ENCODE measurements around the gene MANBA.

MANBA gene

DNA sequence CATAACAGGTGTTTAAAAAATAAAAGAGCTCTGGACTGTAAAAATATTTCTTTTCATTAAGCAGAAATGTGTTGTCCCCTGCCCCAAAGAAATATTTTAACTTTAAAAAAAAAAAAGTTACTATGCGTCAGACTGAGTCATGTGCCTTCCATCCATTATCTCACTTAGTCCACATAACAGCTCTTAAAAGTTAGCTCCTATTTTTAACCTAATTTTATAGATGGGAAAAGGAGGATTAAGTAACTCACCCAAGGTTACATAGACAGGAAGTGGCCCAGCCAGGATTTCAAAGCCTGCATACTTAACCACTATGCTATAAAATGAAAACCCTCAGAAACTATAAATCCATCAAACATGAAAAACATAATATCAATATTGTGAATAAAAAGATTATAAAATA, 97.7 kb downstream of the MANBA start:
- H3K18ac ChIP-seq (ENCODE audit: low read length): no peak overlapping the region
- no peak overlapping the region for H2AK5ac ChIP-seq (ENCODE audit: low read length)
- H3K4ac ChIP-seq (ENCODE audit: low read depth, low read length): no peak overlapping the region
- DNase-seq: no peak
- H3K23ac ChIP-seq (ENCODE audit: low read length): no peak overlapping the region
- no peak overlapping the region for H4K8ac ChIP-seq (ENCODE audit: low read depth, low read length)
- H3K4me2 ChIP-seq (ENCODE audit: low read length): no peak overlapping the region
- no peaks in the 10 kb centered on the region for H3K79me2 ChIP-seq (ENCODE audit: control insufficient read depth, insufficient read depth, low read length, poor library complexity)
- H3K36me3 ChIP-seq (ENCODE audit: control insufficient read depth in 1 of 2, insufficient read depth in 2 of 2, low read length in 2 of 2): peaks cover 18 to 32% of the 10 kb centered on the region in 2 experiments
- no peak overlapping the region for H4K91ac ChIP-seq (ENCODE audit: low read depth, low read length)
- no peak overlapping the region for H2BK5ac ChIP-seq (ENCODE audit: low read depth, low read length, poor library complexity)
- H3K4me1 ChIP-seq (ENCODE audit: control insufficient read depth in 1 of 2, insufficient read depth in 2 of 2, low read length in 2 of 2): no peaks in the 10 kb centered on the region
- no peaks in the 10 kb centered on the region for H3K79me1 ChIP-seq (ENCODE audit: low read length)
- H4K12ac ChIP-seq (ENCODE audit: low read depth, low read length): no peak overlapping the region
- H3K27ac ChIP-seq (ENCODE audit: low read depth, low read length): no peak overlapping the region
- H3K14ac ChIP-seq (ENCODE audit: low read length): no peak overlapping the region
- WGBS (ENCODE audit: extremely low coverage, insufficient coverage, insufficient read length): no CpG with 5 or more reads among the region's 1 CpG
- H3K9me3 ChIP-seq (ENCODE audit: insufficient read depth, low read depth, low read length): no peaks in the 10 kb centered on the region
- no peak overlapping the region for H3K9ac ChIP-seq (ENCODE audit: low read length)
- H2BK12ac ChIP-seq (ENCODE audit: low read length): no peak overlapping the region
- no peak overlapping the region for H2BK120ac ChIP-seq (ENCODE audit: insufficient read depth, low read length, poor library complexity)
- H3K4me3 ChIP-seq (ENCODE audit: low read depth, low read length): no peak overlapping the region
- no peaks in the 10 kb centered on the region for H3K27me3 ChIP-seq (ENCODE audit: insufficient read depth, low read length)
- no peak overlapping the region for H2AFZ ChIP-seq (ENCODE audit: insufficient read depth, low read length, poor library complexity)

DNA sequence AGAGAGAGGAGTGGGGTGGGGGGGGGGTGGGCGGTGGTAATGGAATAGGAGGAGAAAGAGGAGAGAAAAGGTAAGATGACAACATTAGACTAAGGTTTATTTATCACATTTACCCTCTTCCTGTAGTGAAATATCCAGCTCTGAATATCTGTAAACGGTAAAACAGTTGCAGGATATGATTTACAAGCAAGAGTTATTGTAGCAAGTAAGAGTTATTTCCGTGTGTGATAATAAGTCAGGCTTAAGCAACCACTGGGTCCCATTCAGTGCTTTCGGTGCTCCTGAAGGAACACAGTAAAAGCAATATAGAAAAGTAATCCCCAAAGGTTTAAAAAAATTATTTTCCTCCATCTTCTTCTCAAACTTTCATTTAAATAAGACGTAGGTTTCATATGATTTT, 103.6 kb downstream of the MANBA start:
- H3K36me3 ChIP-seq (ENCODE audit: control insufficient read depth in 1 of 2, insufficient read depth in 2 of 2, low read length in 2 of 2): peaks cover 9 to 14% of the 10 kb centered on the region in 2 experiments
- no peaks in the 10 kb centered on the region for H3K9me3 ChIP-seq (ENCODE audit: insufficient read depth, low read depth, low read length)
- no peak overlapping the region for H3K23ac ChIP-seq (ENCODE audit: low read length)

DNA sequence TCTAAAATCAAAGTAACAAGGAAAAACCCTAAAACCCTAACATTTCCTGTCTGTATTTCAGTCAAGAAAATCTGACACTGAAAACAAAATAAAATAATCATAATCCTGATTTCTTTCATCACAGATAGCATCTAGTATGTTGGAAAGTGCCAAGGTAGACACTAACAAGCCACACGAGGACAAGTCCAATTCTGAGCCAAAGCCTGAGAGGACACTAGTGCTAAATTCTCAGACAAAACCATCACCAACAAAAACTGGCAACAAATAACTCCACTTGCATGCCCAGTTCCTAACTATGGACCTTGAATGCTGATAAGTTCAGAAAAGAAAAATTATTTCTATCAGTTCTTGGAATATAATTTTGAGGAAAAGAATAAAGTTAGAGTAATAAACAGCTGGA, 113.7 kb downstream of the MANBA start:
- no CpG with 5 or more reads among the region's 1 CpG for WGBS (ENCODE audit: extremely low coverage, insufficient coverage, insufficient read length)
- no peak overlapping the region for H3K4ac ChIP-seq (ENCODE audit: low read depth, low read length)
- no peaks in the 10 kb centered on the region for H3K27me3 ChIP-seq (ENCODE audit: insufficient read depth, low read length)
- no peaks in the 10 kb centered on the region for H3K9me3 ChIP-seq (ENCODE audit: insufficient read depth, low read depth, low read length)
- H3K79me2 ChIP-seq (ENCODE audit: control insufficient read depth, insufficient read depth, low read length, poor library complexity): no peaks in the 10 kb centered on the region
- H3K23ac ChIP-seq (ENCODE audit: low read length): no peak overlapping the region
- no peak overlapping the region for H2BK5ac ChIP-seq (ENCODE audit: low read depth, low read length, poor library complexity)
- no peak overlapping the region for H4K91ac ChIP-seq (ENCODE audit: low read depth, low read length)
- H3K4me1 ChIP-seq (ENCODE audit: control insufficient read depth in 1 of 2, insufficient read depth in 2 of 2, low read length in 2 of 2): no peaks in the 10 kb centered on the region
- no peak overlapping the region for H2BK12ac ChIP-seq (ENCODE audit: low read length)
- no peak overlapping the region for H2AFZ ChIP-seq (ENCODE audit: insufficient read depth, low read length, poor library complexity)
- H3K27ac ChIP-seq (ENCODE audit: low read depth, low read length): no peak overlapping the region
- no peak overlapping the region for H3K9ac ChIP-seq (ENCODE audit: low read length)
- no peak overlapping the region for H2AK5ac ChIP-seq (ENCODE audit: low read length)
- no peak overlapping the region for H2BK120ac ChIP-seq (ENCODE audit: insufficient read depth, low read length, poor library complexity)
- no peak for DNase-seq
- H3K4me3 ChIP-seq (ENCODE audit: low read depth, low read length): no peak overlapping the region
- no peaks in the 10 kb centered on the region for H3K79me1 ChIP-seq (ENCODE audit: low read length)
- no peak overlapping the region for H3K14ac ChIP-seq (ENCODE audit: low read length)
- H4K12ac ChIP-seq (ENCODE audit: low read depth, low read length): no peak overlapping the region
- no peak overlapping the region for H3K18ac ChIP-seq (ENCODE audit: low read length)
- no peak overlapping the region for H3K4me2 ChIP-seq (ENCODE audit: low read length)
- peaks cover 2% of the 10 kb centered on the region in 2 experiments for H3K36me3 ChIP-seq (ENCODE audit: control insufficient read depth in 1 of 2, insufficient read depth in 2 of 2, low read length in 2 of 2)
- H4K8ac ChIP-seq (ENCODE audit: low read depth, low read length): no peak overlapping the region

More for the DNA sequence above, 103.6 kb downstream of the MANBA start:
- no peak overlapping the region for H3K9ac ChIP-seq (ENCODE audit: low read length)
- no peak overlapping the region for H3K4me3 ChIP-seq (ENCODE audit: low read depth, low read length)
- H3K27ac ChIP-seq (ENCODE audit: low read depth, low read length): no peak overlapping the region
- no CpG with 5 or more reads among the region's 5 CpGs for WGBS (ENCODE audit: extremely low coverage, insufficient coverage, insufficient read length)
- no peak overlapping the region for H2BK12ac ChIP-seq (ENCODE audit: low read length)
- no peaks in the 10 kb centered on the region for H3K4me1 ChIP-seq (ENCODE audit: control insufficient read depth in 1 of 2, insufficient read depth in 2 of 2, low read length in 2 of 2)
- no peak overlapping the region for H2BK120ac ChIP-seq (ENCODE audit: insufficient read depth, low read length, poor library complexity)
- no peaks in the 10 kb centered on the region for H3K27me3 ChIP-seq (ENCODE audit: insufficient read depth, low read length)
- H4K12ac ChIP-seq (ENCODE audit: low read depth, low read length): no peak overlapping the region
- H4K8ac ChIP-seq (ENCODE audit: low read depth, low read length): no peak overlapping the region
- DNase-seq: no peak
- H3K79me1 ChIP-seq (ENCODE audit: low read length): no peaks in the 10 kb centered on the region
- H4K91ac ChIP-seq (ENCODE audit: low read depth, low read length): no peak overlapping the region
- H3K14ac ChIP-seq (ENCODE audit: low read length): no peak overlapping the region
- H2BK5ac ChIP-seq (ENCODE audit: low read depth, low read length, poor library complexity): no peak overlapping the region
- H2AK5ac ChIP-seq (ENCODE audit: low read length): no peak overlapping the region
- H3K18ac ChIP-seq (ENCODE audit: low read length): no peak overlapping the region
- H3K4ac ChIP-seq (ENCODE audit: low read depth, low read length): no peak overlapping the region
- H2AFZ ChIP-seq (ENCODE audit: insufficient read depth, low read length, poor library complexity): no peak overlapping the region
- H3K79me2 ChIP-seq (ENCODE audit: control insufficient read depth, insufficient read depth, low read length, poor library complexity): no peaks in the 10 kb centered on the region
- H3K4me2 ChIP-seq (ENCODE audit: low read length): no peak overlapping the region

DNA sequence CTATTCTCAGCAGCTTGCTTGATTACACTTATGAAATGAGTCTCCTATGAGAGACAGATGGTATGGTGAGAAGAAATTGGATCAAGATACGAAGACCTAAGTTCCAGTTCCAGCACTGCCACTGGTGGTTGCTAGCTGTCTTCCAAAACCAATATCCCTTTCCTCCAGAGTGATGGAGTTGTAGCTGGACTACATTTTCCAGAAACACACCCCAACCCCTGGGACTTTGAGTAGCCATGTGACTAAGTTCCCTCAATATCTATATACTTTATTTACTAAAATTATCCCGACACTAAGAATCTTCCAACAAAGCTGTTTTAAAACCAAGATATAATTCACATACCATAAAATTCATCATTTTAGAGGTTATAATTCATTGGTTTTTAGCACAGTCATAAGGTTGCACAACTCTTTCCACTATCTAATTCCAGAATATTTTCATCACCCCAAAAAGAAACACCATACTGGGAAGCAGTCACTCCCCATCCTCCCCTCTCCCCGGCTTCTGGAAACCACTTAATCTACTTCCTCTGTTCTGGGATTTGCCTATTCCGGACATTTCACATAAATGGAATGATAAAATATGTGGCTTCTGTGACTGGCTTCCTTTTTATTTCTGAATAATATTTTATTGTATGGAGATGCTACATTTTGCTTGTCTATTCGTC, 118.0 kb downstream of the MANBA start:
- H3K4me1 ChIP-seq (ENCODE audit: control insufficient read depth in 1 of 2, insufficient read depth in 2 of 2, low read length in 2 of 2): peaks cover 0 to 3% of the 10 kb centered on the region in 2 experiments

More for the DNA sequence above, 118.0 kb downstream of the MANBA start:
- peaks cover 2% of the 10 kb centered on the region for H3K79me1 ChIP-seq (ENCODE audit: low read length)
- H2BK12ac ChIP-seq (ENCODE audit: low read length): no peak overlapping the region
- H3K18ac ChIP-seq (ENCODE audit: low read length): no peak overlapping the region
- no peak overlapping the region for H3K4me2 ChIP-seq (ENCODE audit: low read length)
- no peak overlapping the region for H4K91ac ChIP-seq (ENCODE audit: low read depth, low read length)
- H2AK5ac ChIP-seq (ENCODE audit: low read length): no peak overlapping the region
- H2BK5ac ChIP-seq (ENCODE audit: low read depth, low read length, poor library complexity): no peak overlapping the region
- H3K14ac ChIP-seq (ENCODE audit: low read length): no peak overlapping the region
- H3K9ac ChIP-seq (ENCODE audit: low read length): no peak overlapping the region
- H3K36me3 ChIP-seq (ENCODE audit: control insufficient read depth in 1 of 2, insufficient read depth in 2 of 2, low read length in 2 of 2): peaks cover 12 to 21% of the 10 kb centered on the region in 2 experiments
- H3K23ac ChIP-seq (ENCODE audit: low read length): no peak overlapping the region
- no peaks in the 10 kb centered on the region for H3K79me2 ChIP-seq (ENCODE audit: control insufficient read depth, insufficient read depth, low read length, poor library complexity)
- H4K12ac ChIP-seq (ENCODE audit: low read depth, low read length): no peak overlapping the region
- no peak overlapping the region for H4K8ac ChIP-seq (ENCODE audit: low read depth, low read length)
- no peaks in the 10 kb centered on the region for H3K27me3 ChIP-seq (ENCODE audit: insufficient read depth, low read length)
- no peak overlapping the region for H3K4ac ChIP-seq (ENCODE audit: low read depth, low read length)
- no peak overlapping the region for H3K27ac ChIP-seq (ENCODE audit: low read depth, low read length)
- no peak for DNase-seq
- H2AFZ ChIP-seq (ENCODE audit: insufficient read depth, low read length, poor library complexity): no peak overlapping the region
- 100% methylated on average over 1 of the region's 5 CpGs for WGBS (ENCODE audit: extremely low coverage, insufficient coverage, insufficient read length)
- no peak overlapping the region for H2BK120ac ChIP-seq (ENCODE audit: insufficient read depth, low read length, poor library complexity)
- no peaks in the 10 kb centered on the region for H3K9me3 ChIP-seq (ENCODE audit: insufficient read depth, low read depth, low read length)
- no peak overlapping the region for H3K4me3 ChIP-seq (ENCODE audit: low read depth, low read length)

Measured in trophoblast cell (in vitro differentiated cells and primary cell).